ENCODE data around the gene CDT1. TPM values are rescaled to one million over a fixed set of nuclear protein-coding genes. Genes with fewer than 3 reads are reported as not detected.
A peak's percentile ranks its signal among the peaks of the same experiment; 100 is the strongest.

CDT1 gene
- total and polyA plus RNA-seq, 2 donors from 2014 or later, result 0.56 to 1.5 TPM

- Histone ChIP-seq H3K36me3 (ENCODE audit: control insufficient read depth in 2 of 3, insufficient read depth in 3 of 3, low read length in 3 of 3) (no peaks in the 10 kb centered on the region), H3K27me3 (ENCODE audit: control insufficient read depth, insufficient read depth, low read length) (no peaks in the 10 kb centered on the region), H3K4me3 (ENCODE audit: low read length in 3 of 3) (no peak overlapping the region), H3K9ac (ENCODE audit: low read length in 3 of 3) (no peak overlapping the region), H3K4me1 (ENCODE audit: control insufficient read depth in 2 of 3, insufficient read depth in 2 of 3, low read depth in 1 of 3, low read length in 3 of 3) (peaks cover 0 to 24% (median 1%) of the 10 kb centered on the region in 3 donors), H3K27ac (ENCODE audit: low read depth in 2 of 2, low read length in 2 of 2) (no peak overlapping the region), H3K9me3 (ENCODE audit: control insufficient read depth in 2 of 3, insufficient read depth in 1 of 3, low read length in 3 of 3) (no peaks in the 10 kb centered on the region)
- peak in 3 of 5 donors; percentile 46 to 71 (median 53) for DNase-seq
- TF ChIP-seq CTCF (IDR thresholded peaks at IDR 0.05; ENCODE audit: borderline replicate concordance, extremely low read depth, insufficient read depth), result no peak
- intact Hi-C loops (cut with DNase I), result no loop called here
- FAIRE-seq, result no peak
Measured at GRCh38 chr16:88754912-88755744, 48.5 kb upstream of the CDT1 start.

- Histone ChIP-seq H3K36me3 (ENCODE audit: control insufficient read depth in 2 of 3, insufficient read depth in 3 of 3, low read length in 3 of 3) (no peaks in the 10 kb centered on the region), H3K4me3 (ENCODE audit: low read length in 3 of 3) (no peak overlapping the region), H3K9me3 (ENCODE audit: control insufficient read depth in 2 of 3, insufficient read depth in 1 of 3, low read length in 3 of 3) (no peaks in the 10 kb centered on the region), H3K4me1 (ENCODE audit: control insufficient read depth in 2 of 3, insufficient read depth in 2 of 3, low read depth in 1 of 3, low read length in 3 of 3) (peaks cover 0 to 30% (median 5%) of the 10 kb centered on the region in 3 donors), H3K9ac (ENCODE audit: low read length in 3 of 3) (no peak overlapping the region), H3K27ac (ENCODE audit: low read depth in 2 of 2, low read length in 2 of 2) (no peak overlapping the region), H3K27me3 (ENCODE audit: control insufficient read depth, insufficient read depth, low read length) (no peaks in the 10 kb centered on the region)
- no peak for FAIRE-seq
- TF ChIP-seq CTCF (IDR thresholded peaks at IDR 0.05; ENCODE audit: borderline replicate concordance, extremely low read depth, insufficient read depth), result no peak
- intact Hi-C loops (cut with DNase I), result no loop called here
- no peak for DNase-seq
Measured at GRCh38 chr16:88755745-88756443, 47.7 kb upstream of the CDT1 start.

- FAIRE-seq, result no peak
- Histone ChIP-seq H3K9ac (ENCODE audit: low read length in 3 of 3) (no peak overlapping the region), H3K36me3 (ENCODE audit: control insufficient read depth in 2 of 3, insufficient read depth in 3 of 3, low read length in 3 of 3) (no peaks in the 10 kb centered on the region), H3K27ac (ENCODE audit: low read depth in 2 of 2, low read length in 2 of 2) (no peak overlapping the region), H3K4me3 (ENCODE audit: low read length in 3 of 3) (no peak overlapping the region), H3K9me3 (ENCODE audit: control insufficient read depth in 2 of 3, insufficient read depth in 1 of 3, low read length in 3 of 3) (no peaks in the 10 kb centered on the region), H3K27me3 (ENCODE audit: control insufficient read depth, insufficient read depth, low read length) (no peaks in the 10 kb centered on the region), H3K4me1 (ENCODE audit: control insufficient read depth in 2 of 3, insufficient read depth in 2 of 3, low read depth in 1 of 3, low read length in 3 of 3) (peaks cover 0 to 52% (median 17%) of the 10 kb centered on the region in 3 donors)
- intact Hi-C loops (cut with DNase I), result no loop called here
- no peak for TF ChIP-seq CTCF (IDR thresholded peaks at IDR 0.05; ENCODE audit: borderline replicate concordance, extremely low read depth, insufficient read depth)
- no peak for DNase-seq
Measured at GRCh38 chr16:88758227-88758943, 45.2 kb upstream of the CDT1 start.
